ENCODE measurements around the gene CAD.

The CAD gene

DNA sequence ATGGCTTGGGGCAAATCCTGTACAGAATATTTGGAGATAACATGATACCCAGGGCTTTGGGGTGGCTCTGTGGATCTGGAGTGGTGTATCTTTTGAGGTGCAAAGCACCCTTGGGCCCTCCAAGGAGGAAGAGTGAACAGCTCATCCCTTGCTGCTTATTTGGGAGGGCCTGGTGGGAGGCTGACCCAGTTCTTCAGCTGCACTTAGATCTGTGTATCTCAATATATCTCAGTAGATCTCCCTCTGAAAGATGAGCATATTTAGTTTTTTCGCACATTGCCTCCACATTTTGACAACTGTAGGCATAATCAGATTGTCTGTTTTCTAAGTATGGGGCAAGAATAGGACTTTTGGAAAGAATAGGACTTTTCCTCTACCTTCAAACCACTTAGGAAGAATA lies 67.8 kb downstream of the CAD start:
- DNase-seq: no peak

DNA sequence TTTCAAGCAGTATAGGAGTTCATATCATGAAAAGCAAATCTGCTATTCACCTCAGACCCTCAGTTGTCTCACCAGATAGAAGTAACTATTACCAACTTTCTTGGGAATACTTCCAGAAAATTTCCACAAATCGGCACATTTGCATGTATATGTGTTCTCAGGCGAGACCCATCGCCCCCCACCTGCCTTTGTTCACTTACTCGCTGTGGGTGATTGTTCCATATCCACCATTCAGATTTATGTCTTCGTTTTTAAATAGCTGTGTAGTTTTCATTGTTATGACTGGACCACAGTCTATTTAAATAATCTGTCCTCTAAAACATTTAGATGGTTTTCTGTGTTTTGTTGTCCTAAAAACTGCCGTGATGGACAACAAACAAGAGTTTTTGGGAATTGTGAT lies 68.3 kb downstream of the CAD start:
- no peak for DNase-seq

DNA sequence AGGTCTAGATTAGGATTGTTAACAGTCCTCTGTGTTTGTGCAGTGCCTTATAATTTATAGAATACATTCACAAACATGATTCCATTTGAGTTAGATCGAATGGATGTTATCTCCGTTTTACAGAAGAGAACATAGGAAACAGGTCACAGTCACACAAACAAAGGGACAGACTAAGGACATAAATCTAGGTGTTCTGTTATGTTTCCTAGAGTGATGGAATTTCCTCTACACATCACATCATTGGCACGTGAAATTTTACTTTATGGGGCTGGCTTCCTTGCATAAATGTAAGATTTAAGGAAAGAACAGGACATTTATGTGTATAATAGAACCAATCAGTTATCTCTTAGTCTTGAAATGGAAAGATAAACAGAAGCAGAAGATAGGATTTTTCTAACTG lies 71.4 kb downstream of the CAD start:
- no peak for DNase-seq

DNA sequence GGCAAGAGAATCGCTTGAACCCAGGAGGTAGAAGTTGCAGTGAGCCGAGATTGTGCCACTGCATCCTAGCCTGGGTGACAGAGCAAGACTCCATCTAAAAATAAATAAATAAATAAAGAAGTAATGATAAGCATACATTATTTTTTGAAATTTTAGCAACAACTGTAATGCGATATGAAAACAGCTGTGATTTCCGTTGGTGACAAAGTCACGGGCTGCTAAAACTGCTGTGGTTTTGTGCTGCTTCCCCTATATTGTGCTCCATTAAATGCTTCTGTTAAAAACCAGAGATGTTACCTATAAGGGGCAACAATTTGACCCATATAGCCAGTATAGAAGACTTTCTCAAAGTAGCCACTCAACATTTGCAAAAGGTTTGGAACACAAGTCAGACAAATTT lies 73.4 kb downstream of the CAD start:
- no peak for DNase-seq

DNA sequence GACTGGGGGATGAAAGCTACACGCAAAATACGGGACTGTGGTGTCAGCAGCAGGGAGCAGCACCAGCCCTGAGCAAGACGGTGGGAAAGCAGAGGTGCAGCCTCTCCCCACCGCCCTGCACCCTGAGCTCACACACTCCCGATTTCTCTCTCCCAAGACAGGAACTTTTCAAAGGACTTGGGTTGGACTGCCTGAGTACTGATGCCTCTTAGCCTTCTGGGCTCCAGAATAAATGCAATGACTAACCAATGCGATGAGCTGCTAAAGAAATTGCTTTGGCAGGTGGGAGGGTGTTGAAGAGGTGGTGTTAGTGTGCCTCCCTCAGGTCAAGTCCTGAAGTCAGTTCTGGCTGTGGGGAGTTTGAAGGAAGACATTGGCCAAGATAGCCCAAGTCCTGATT lies 74.7 kb downstream of the CAD start:
- DNase-seq: no peak
